ENCODE results near the gene SPATA9. TPM values are rescaled to one million over a fixed set of nuclear protein-coding genes. Genes with fewer than 3 reads are reported as not detected.

The SPATA9 gene
- total RNA-seq, 2 donors from 2014 or later = 0.70 to 2.0 TPM

DNA sequence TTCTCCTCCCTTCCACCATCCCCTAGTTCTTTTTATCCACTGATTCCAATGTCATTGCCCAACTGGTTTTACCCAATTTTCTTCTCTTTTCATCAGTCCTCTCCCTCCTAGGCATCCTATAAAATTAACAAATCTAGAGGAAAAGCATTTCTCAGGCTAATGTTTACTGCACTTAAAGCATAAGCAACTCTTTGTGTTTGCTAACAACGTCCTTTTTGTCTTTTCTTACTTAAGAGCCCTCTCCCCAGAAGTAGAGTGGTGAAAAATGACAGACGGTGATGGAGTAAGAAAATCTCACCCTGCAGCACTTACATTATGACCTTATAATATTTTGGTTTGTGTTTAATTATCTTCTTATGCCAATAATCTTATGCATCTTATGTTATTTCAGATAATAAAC is 1.6 kb upstream of the SPATA9 start:
- H3K27me3 ChIP-seq (ENCODE audit: control insufficient read depth, insufficient read depth, low read length, poor library complexity, severe bottlenecking) = no peaks in the 10 kb centered on the region
- TF ChIP-seq, protein P1, sequence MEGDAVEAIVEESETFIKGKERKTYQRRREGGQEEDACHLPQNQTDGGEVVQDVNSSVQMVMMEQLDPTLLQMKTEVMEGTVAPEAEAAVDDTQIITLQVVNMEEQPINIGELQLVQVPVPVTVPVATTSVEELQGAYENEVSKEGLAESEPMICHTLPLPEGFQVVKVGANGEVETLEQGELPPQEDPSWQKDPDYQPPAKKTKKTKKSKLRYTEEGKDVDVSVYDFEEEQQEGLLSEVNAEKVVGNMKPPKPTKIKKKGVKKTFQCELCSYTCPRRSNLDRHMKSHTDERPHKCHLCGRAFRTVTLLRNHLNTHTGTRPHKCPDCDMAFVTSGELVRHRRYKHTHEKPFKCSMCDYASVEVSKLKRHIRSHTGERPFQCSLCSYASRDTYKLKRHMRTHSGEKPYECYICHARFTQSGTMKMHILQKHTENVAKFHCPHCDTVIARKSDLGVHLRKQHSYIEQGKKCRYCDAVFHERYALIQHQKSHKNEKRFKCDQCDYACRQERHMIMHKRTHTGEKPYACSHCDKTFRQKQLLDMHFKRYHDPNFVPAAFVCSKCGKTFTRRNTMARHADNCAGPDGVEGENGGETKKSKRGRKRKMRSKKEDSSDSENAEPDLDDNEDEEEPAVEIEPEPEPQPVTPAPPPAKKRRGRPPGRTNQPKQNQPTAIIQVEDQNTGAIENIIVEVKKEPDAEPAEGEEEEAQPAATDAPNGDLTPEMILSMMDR (conservative IDR thresholded peaks at IDR 0.05) = no peak
- DNase-seq = no peak
- Mint-ChIP-seq H3K27me3 (ENCODE audit: insufficient read depth) (no peaks in the 10 kb centered on the region), H3K9me3 (peaks cover 3% of the 10 kb centered on the region), H3K4me1 (peaks cover 17% of the 10 kb centered on the region), H3K4me3 (no peak overlapping the region), H3K27ac (no peak overlapping the region), H3K36me3 (ENCODE audit: low read depth) (peaks cover 2% of the 10 kb centered on the region)
- no peaks in the 10 kb centered on the region for H3K36me3 ChIP-seq (ENCODE audit: control insufficient read depth, insufficient read depth, low read length)
- no peak overlapping the region for H3K4me3 ChIP-seq (ENCODE audit: low read length)
- H3K9ac ChIP-seq (ENCODE audit: extremely low read depth, low read length, poor library complexity, severe bottlenecking) = no peak overlapping the region
- 82% methylated on average over 1 of the region's 2 CpGs; no CpG with 5 or more reads in 1 of the 2 experiments for WGBS, 2 experiments (ENCODE audit: insufficient coverage in 1 of 2, insufficient read length in 1 of 2)
- peaks cover under 1% of the 10 kb centered on the region for H3K9me3 ChIP-seq (ENCODE audit: control insufficient read depth, low read length)
- H3K4me1 ChIP-seq (ENCODE audit: control insufficient read depth, insufficient read depth, low read length) = peaks cover 10% of the 10 kb centered on the region
- no peak overlapping the region for H3K27ac ChIP-seq (ENCODE audit: low read depth, low read length)

DNA sequence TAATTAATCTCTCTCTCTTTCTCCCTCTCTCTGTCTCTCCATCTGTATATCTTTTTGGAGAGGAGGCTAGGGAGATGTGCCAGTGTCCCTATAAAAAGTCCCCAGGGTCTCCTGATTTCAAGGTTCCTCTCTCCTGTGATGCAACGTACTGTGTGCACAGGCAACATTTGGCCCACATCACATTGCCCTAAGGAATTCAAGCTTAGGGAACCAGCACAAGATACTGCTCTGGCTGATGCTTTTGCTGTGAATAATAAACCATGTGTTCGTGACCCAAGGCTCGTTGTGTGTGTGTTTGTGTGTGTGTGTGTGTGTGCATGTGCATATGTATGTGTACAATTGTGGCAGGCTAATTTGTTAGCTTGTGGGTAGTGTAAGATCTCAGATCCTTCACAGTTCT is 9.7 kb downstream of the SPATA9 start:
- Histone ChIP-seq H3K36me3 (ENCODE audit: control insufficient read depth, insufficient read depth, low read length) (no peaks in the 10 kb centered on the region), H3K27me3 (ENCODE audit: control insufficient read depth, insufficient read depth, low read length, poor library complexity, severe bottlenecking) (no peaks in the 10 kb centered on the region), H3K9ac (ENCODE audit: extremely low read depth, low read length, poor library complexity, severe bottlenecking) (peak overlapping the region; percentile 38), H3K27ac (ENCODE audit: low read depth, low read length) (no peak overlapping the region), H3K4me3 (ENCODE audit: low read length) (peak overlapping the region; percentile 34), H3K4me1 (ENCODE audit: control insufficient read depth, insufficient read depth, low read length) (peaks cover 33% of the 10 kb centered on the region), H3K9me3 (ENCODE audit: control insufficient read depth, low read length) (no peaks in the 10 kb centered on the region)
- Mint-ChIP-seq H3K27me3 (ENCODE audit: insufficient read depth) (no peaks in the 10 kb centered on the region), H3K36me3 (ENCODE audit: low read depth) (peaks cover 3% of the 10 kb centered on the region), H3K27ac (peak overlapping the region; percentile 69), H3K4me1 (peaks cover 38% of the 10 kb centered on the region), H3K9me3 (no peaks in the 10 kb centered on the region), H3K4me3 (no peak overlapping the region)
- DNase-seq = no peak
- TF ChIP-seq, protein P1 (conservative IDR thresholded peaks at IDR 0.05) = no peak
- WGBS, 2 experiments (ENCODE audit: insufficient coverage in 1 of 2, insufficient read length in 1 of 2) = 94 to 100% methylated on average over 2 to 3 of the region's 3 CpGs

DNA sequence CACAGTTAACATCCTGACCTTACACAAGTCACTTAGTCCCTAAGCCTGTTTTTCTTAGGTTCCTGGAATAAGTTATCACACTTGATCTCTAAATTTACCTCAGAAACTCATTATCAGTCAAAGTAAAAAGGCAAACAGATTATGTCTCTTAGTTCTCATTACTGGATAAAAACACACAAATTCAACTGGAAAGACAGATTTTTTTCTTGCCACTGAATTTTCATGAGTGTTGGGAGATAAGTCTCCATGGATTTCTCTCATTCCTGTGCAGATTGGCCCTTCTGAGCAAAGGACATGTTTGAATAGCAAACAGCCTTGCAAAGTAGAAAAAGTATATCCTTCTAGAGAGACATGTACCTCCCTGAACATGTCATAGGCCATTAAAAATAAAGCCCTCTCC is 10.2 kb downstream of the SPATA9 start:
- H3K27me3 ChIP-seq (ENCODE audit: control insufficient read depth, insufficient read depth, low read length, poor library complexity, severe bottlenecking) = no peaks in the 10 kb centered on the region
- peaks cover 33% of the 10 kb centered on the region for H3K4me1 ChIP-seq (ENCODE audit: control insufficient read depth, insufficient read depth, low read length)
- no peaks in the 10 kb centered on the region for H3K36me3 ChIP-seq (ENCODE audit: control insufficient read depth, insufficient read depth, low read length)
- no peak for DNase-seq
- Mint-ChIP-seq H3K36me3 (ENCODE audit: low read depth) (peaks cover 3% of the 10 kb centered on the region), H3K4me3 (no peak overlapping the region), H3K9me3 (no peaks in the 10 kb centered on the region), H3K27ac (peak overlapping the region; percentile 69), H3K27me3 (ENCODE audit: insufficient read depth) (no peaks in the 10 kb centered on the region), H3K4me1 (peaks cover 38% of the 10 kb centered on the region)
- TF ChIP-seq, protein P1 (conservative IDR thresholded peaks at IDR 0.05) = no peak
- peak overlapping the region; percentile 34 for H3K4me3 ChIP-seq (ENCODE audit: low read length)
- no peak overlapping the region for H3K27ac ChIP-seq (ENCODE audit: low read depth, low read length)
- no peaks in the 10 kb centered on the region for H3K9me3 ChIP-seq (ENCODE audit: control insufficient read depth, low read length)
- H3K9ac ChIP-seq (ENCODE audit: extremely low read depth, low read length, poor library complexity, severe bottlenecking) = peak overlapping the region; percentile 38

All from endodermal cell (in vitro differentiated cells).